ENCODE data around the gene UQCRC1.

UQCRC1 gene

GRCh38 chr3:48599509-48600285 is 9.7 kb downstream of the UQCRC1 start:
- H3K36me3 ChIP-seq (ENCODE audit: insufficient read depth, low read length): peaks cover 73% of the 10 kb centered on the region
- no peak overlapping the region for H2AFZ ChIP-seq (ENCODE audit: low read length)

GRCh38 chr3:48599077-48599501 is 10.4 kb downstream of the UQCRC1 start:
- Histone ChIP-seq H3K9me3 (ENCODE audit: low read length) (no peaks in the 10 kb centered on the region), H3K9ac (ENCODE audit: low read length) (no peak overlapping the region), H3K4me2 (ENCODE audit: low read length) (no peak overlapping the region), H3K27me3 (ENCODE audit: insufficient read depth, low read length) (peaks cover 5% of the 10 kb centered on the region), H2AFZ (ENCODE audit: low read length) (no peak overlapping the region), H4K20me1 (ENCODE audit: insufficient read depth, low read length) (no peaks in the 10 kb centered on the region), H3K79me2 (ENCODE audit: insufficient read depth, low read length) (no peaks in the 10 kb centered on the region), H3K4me3 (ENCODE audit: low read depth, low read length, poor library complexity, severe bottlenecking) (no peak overlapping the region), H3K36me3 (ENCODE audit: insufficient read depth, low read length) (peaks cover 67% of the 10 kb centered on the region), H3K4me1 (ENCODE audit: insufficient read depth, low read length, severe bottlenecking) (no peaks in the 10 kb centered on the region), H3K27ac (ENCODE audit: low read depth, low read length, poor library complexity, severe bottlenecking) (no peak overlapping the region), H3K9me2 (ENCODE audit: low read depth, low read length) (no peaks in the 10 kb centered on the region), H3F3A (ENCODE audit: insufficient read depth, low read length) (no peaks in the 10 kb centered on the region)
- TF ChIP-seq EZH2 (IDR thresholded peaks at IDR 0.05; ENCODE audit: borderline replicate concordance, low read length) (no peak), CTCF (IDR thresholded peaks at IDR 0.05; ENCODE audit: low read length) (no peak)

More at GRCh38 chr3:48599509-48600285, 9.7 kb downstream of the UQCRC1 start:
- Histone ChIP-seq H4K20me1 (ENCODE audit: insufficient read depth, low read length) (no peaks in the 10 kb centered on the region), H3K27me3 (ENCODE audit: insufficient read depth, low read length) (no peaks in the 10 kb centered on the region; the same call in 1 of the 2 replicates), H3K9me2 (ENCODE audit: low read depth, low read length) (no peaks in the 10 kb centered on the region), H3K4me3 (ENCODE audit: low read depth, low read length, poor library complexity, severe bottlenecking) (no peak overlapping the region), H3K79me2 (ENCODE audit: insufficient read depth, low read length) (no peaks in the 10 kb centered on the region), H3F3A (ENCODE audit: insufficient read depth, low read length) (no peaks in the 10 kb centered on the region), H3K27ac (ENCODE audit: low read depth, low read length, poor library complexity, severe bottlenecking) (no peak overlapping the region), H3K9me3 (ENCODE audit: low read length) (no peaks in the 10 kb centered on the region), H3K4me1 (ENCODE audit: insufficient read depth, low read length, severe bottlenecking) (no peaks in the 10 kb centered on the region), H3K4me2 (ENCODE audit: low read length) (no peak overlapping the region), H3K9ac (ENCODE audit: low read length) (no peak overlapping the region)
- TF ChIP-seq CTCF (IDR thresholded peaks at IDR 0.05; ENCODE audit: low read length) (no peak), EZH2 (IDR thresholded peaks at IDR 0.05; ENCODE audit: borderline replicate concordance, low read length) (no peak)

GRCh38 chr3:48598323-48599076 is 10.9 kb downstream of the UQCRC1 start:
- Histone ChIP-seq H3K27ac (ENCODE audit: low read depth, low read length, poor library complexity, severe bottlenecking) (no peak overlapping the region), H3K9me2 (ENCODE audit: low read depth, low read length) (no peaks in the 10 kb centered on the region), H3F3A (ENCODE audit: insufficient read depth, low read length) (no peaks in the 10 kb centered on the region), H3K4me1 (ENCODE audit: insufficient read depth, low read length, severe bottlenecking) (no peaks in the 10 kb centered on the region), H3K9me3 (ENCODE audit: low read length) (no peaks in the 10 kb centered on the region), H3K4me3 (ENCODE audit: low read depth, low read length, poor library complexity, severe bottlenecking) (no peak overlapping the region), H3K79me2 (ENCODE audit: insufficient read depth, low read length) (no peaks in the 10 kb centered on the region), H4K20me1 (ENCODE audit: insufficient read depth, low read length) (no peaks in the 10 kb centered on the region), H3K4me2 (ENCODE audit: low read length) (no peak overlapping the region), H3K9ac (ENCODE audit: low read length) (no peak overlapping the region), H3K27me3 (ENCODE audit: insufficient read depth, low read length) (peaks cover 11% of the 10 kb centered on the region), H3K36me3 (ENCODE audit: insufficient read depth, low read length) (peaks cover 61% of the 10 kb centered on the region), H2AFZ (ENCODE audit: low read length) (no peak overlapping the region)
- TF ChIP-seq EZH2 (IDR thresholded peaks at IDR 0.05; ENCODE audit: borderline replicate concordance, low read length): no peak
- TF ChIP-seq CTCF (IDR thresholded peaks at IDR 0.05; ENCODE audit: low read length): no peak
